IMR-90 (cell line): ENCODE results near the gene IFRD2. TPM values are rescaled to one million over a fixed set of nuclear protein-coding genes. Genes with fewer than 3 reads are reported as not detected.

Source experiments
- ELK1 ChIP-seq: fragments of 150-350 bp; IDR thresholded peaks from 2 replicates; pipeline ENCODE4 v1.6.1; 2016; ENCODE audit warnings: low read depth, mild to moderate bottlenecking, low read length, moderate library complexity, borderline replicate concordance
- polyA plus RNA-seq, 3 experiments: library from polyadenylated mRNA; depleted of rRNA; stranded (reverse); fragments of >200 nt; gene quantifications; 2 replicates each; pipeline ENCODE4 v1.2.3, GENCODE V29; 2012; ENCODE audit warnings: low replicate concordance in 1 of 3
- total RNA-seq: library from RNA; depleted of rRNA; stranded (reverse); fragments of >200 nt; gene quantifications from 2 replicates; pipeline ENCODE4 v1.2.3, GENCODE V29; 2012

IFRD2 gene
- total and polyA plus RNA-seq, 2 of the 4 experiments (the other 2 are of a cell fraction): 52.7 to 79.1 TPM

DNA sequence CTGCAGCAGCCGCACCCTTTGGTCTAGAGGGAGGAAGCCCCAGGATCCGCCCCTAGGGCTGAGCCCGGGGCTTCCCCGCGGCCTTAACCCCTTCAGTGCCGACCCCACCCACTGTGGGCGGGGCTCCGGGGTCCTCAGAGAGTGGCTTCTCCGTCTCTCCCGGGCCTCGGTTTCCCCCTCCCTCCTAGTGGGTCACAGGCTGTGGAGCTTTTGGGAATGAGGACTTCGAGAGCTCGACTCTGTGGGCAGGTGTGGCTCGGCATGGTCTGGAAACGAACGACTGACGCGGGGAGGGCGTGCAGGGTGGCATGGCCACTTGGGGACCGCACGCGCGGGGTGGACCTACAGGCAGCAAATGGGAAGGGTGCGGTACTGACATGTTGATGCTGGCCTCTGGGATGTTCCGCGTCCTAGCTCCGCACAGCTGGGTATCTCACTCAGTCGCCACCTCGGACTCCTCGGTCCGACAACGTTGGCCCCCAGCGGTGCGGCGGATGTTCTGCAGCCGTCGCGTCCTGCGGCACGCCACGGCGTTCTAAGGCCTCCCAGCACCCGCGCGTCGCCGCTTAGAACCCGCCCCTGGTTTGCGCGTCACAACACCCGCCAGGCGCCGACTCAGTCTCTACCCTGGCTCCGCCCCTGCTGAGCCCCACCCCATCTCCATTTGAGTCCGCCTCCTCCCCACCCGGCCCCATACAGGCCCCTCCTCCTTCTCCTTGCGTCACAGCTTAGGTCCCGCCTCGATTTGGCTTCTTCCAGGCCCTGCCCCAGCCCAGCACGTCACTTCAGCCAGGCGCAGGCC lies 6.8 kb upstream of the IFRD2 start, which contains the start of the genes HYAL3 and NAA80 (continued):
- no peak for TF ChIP-seq ELK1
